B cell (primary cell): ENCODE measurements around the gene RAB5A. TPM values are rescaled to one million over a fixed set of nuclear protein-coding genes. Genes with fewer than 3 reads are reported as not detected.
"Not testable (repeated sequence)": the region's sequence is repeated elsewhere in the genome, so short reads cannot be mapped to it uniquely, and the experiment has no call there.

Source experiments
- ATAC-seq: fragments of 200-7000 bp; cut with Tn5 transposase; one replicate; pipeline ENCODE4 v1.10.0; 2021; ENCODE audit warnings: low read depth, mild to moderate bottlenecking, moderate number of reproducible peaks, moderate library complexity
- CTCF ChIA-PET: fragments of 350-600 bp; sonication (Branson Sonifier 250); formaldehyde crosslinking; loops from one replicate; lab custom pipeline; 2021; ENCODE audit warnings: antibody characterized with exemption, inconsistent platforms; lab: Charles Lee
- POLR2A ChIA-PET: fragments of 350-600 bp; sonication (Branson Sonifier 250); formaldehyde crosslinking; loops from one replicate; lab custom pipeline; 2021; ENCODE audit warnings: antibody characterized with exemption; lab: Charles Lee
- DNase-seq: peaks from one replicate; pipeline ENCODE4 v3.0.0; 2013
- H2AFZ ChIP-seq: 2 replicates; pipeline ENCODE4 v1.6.1; 2012; ENCODE audit warnings: mild to moderate bottlenecking, low read depth, low read length; ENCODE audit not compliant: insufficient read depth, poor library complexity, severe bottlenecking
- H3K27ac ChIP-seq, 2 donors: 1 replicate in 1 of 2; 2 replicates in 1 of 2; pipeline ENCODE4 v1.5.1; 2012 to 2013; ENCODE audit warnings: low read length in 2 of 2, mild to moderate bottlenecking in 2 of 2, moderate library complexity in 1 of 2
- H3K27me3 ChIP-seq, 4 experiments: fragments of 200-600 bp in 1 of 4; sonication (generic) in 1 of 4; replicated peaks in 1 of 4; 1 replicate in 2 of 4; 2 replicates in 2 of 4; pipeline versions ENCODE4 v1.6.1 to v1.7.0; 2013 to 2016; ENCODE audit warnings: low read length in 3 of 4, mild to moderate bottlenecking in 2 of 4, mixed read lengths in 1 of 4, moderate library complexity in 1 of 4; ENCODE audit not compliant: insufficient read depth in 4 of 4, control insufficient read depth in 3 of 4; ENCODE audit errors: control extremely low read depth in 1 of 4
- H3K36me3 ChIP-seq, 2 experiments: replicated peaks in 1 of 2; 1 replicate in 1 of 2; 2 replicates in 1 of 2; pipeline versions ENCODE4 v1.6.1 to v1.7.1; 2013; ENCODE audit warnings: low read length in 1 of 2; ENCODE audit not compliant: insufficient read depth in 2 of 2, control insufficient read depth in 1 of 2; ENCODE audit errors: control extremely low read depth in 1 of 2, extremely low read depth in 1 of 2
- H3K4me1 ChIP-seq, 2 donors: fragments of 200-600 bp in 1 of 2; sonication (generic) in 1 of 2; 1 replicate in 1 of 2; 2 replicates in 1 of 2; pipeline versions ENCODE4 v1.5.1 to v1.6.1; 2013 to 2017; ENCODE audit warnings: low read length in 2 of 2; ENCODE audit not compliant: control insufficient read depth in 2 of 2, insufficient read depth in 2 of 2
- H3K4me2 ChIP-seq: replicated peaks from 2 replicates; pipeline ENCODE3; 2012; ENCODE audit warnings: mild to moderate bottlenecking, low read depth, low read length; ENCODE audit not compliant: poor library complexity, severe bottlenecking
- H3K4me3 ChIP-seq, 5 experiments: fragments of 200-600 bp in 1 of 5; sonication (generic) in 1 of 5; 1 replicate in 3 of 5; 2 replicates in 2 of 5; pipeline versions ENCODE4 v1.5.1 to v1.7.0; 2011 to 2016; ENCODE audit warnings: low read length in 4 of 5, mild to moderate bottlenecking in 4 of 5, low read depth in 2 of 5, control low read depth in 1 of 5, moderate library complexity in 1 of 5; ENCODE audit not compliant: insufficient read depth in 1 of 5; ENCODE audit errors: control extremely low read depth in 1 of 5, extremely low read depth in 1 of 5
- H3K79me2 ChIP-seq: fragments of 200-600 bp; sonication (generic); one replicate; pipeline ENCODE4 v1.6.0; 2016; ENCODE audit warnings: low read length; ENCODE audit not compliant: control insufficient read depth, insufficient read depth
- H3K9ac ChIP-seq: fragments of 200-600 bp; sonication (generic); 2 replicates; pipeline ENCODE4 v1.6.1; 2017; ENCODE audit warnings: mild to moderate bottlenecking, low read length, moderate library complexity
- H3K9me3 ChIP-seq, 3 donors: one replicate each; pipeline versions ENCODE4 v1.6.1 to v1.7.1; 2013; ENCODE audit warnings: low read length in 2 of 3; ENCODE audit not compliant: control insufficient read depth in 2 of 3, insufficient read depth in 1 of 3; ENCODE audit errors: control extremely low read depth in 1 of 3
- H4K20me1 ChIP-seq: 2 replicates; pipeline ENCODE4 v1.6.0; 2012; ENCODE audit warnings: mild to moderate bottlenecking, low read length; ENCODE audit not compliant: insufficient read depth, control insufficient read depth, poor library complexity, severe bottlenecking
- H3K27ac Mint-ChIP-seq: one replicate; pipeline ENCODE4 v1.8.0; 2021; ENCODE audit warnings: mixed read lengths
- H3K27me3 Mint-ChIP-seq: one replicate; pipeline ENCODE4 v1.8.0; 2021; ENCODE audit warnings: mixed read lengths
- H3K4me1 Mint-ChIP-seq: one replicate; pipeline ENCODE4 v1.8.0; 2021; ENCODE audit warnings: mixed read lengths
- H3K4me3 Mint-ChIP-seq: one replicate; pipeline ENCODE4 v1.8.0; 2021; ENCODE audit warnings: mixed read lengths
- H3K9me3 Mint-ChIP-seq: one replicate; pipeline ENCODE4 v1.8.0; 2022; ENCODE audit warnings: mixed read lengths; ENCODE audit not compliant: insufficient read depth
- CTCF ChIP-seq: fragments of 200-600 bp; IDR thresholded peaks from one replicate; pipeline ENCODE4 v1.8.0; 2022; ENCODE audit warnings: antibody characterized with exemption, mild to moderate bottlenecking
- EZH2 ChIP-seq: IDR thresholded peaks from 2 replicates; pipeline ENCODE4 v1.6.1; 2012; ENCODE audit warnings: borderline replicate concordance, low read depth, mild to moderate bottlenecking, moderate library complexity, low read length; ENCODE audit not compliant: insufficient read depth, poor library complexity, severe bottlenecking
- WGBS: methylation state at CpG from one replicate; pipeline ENCODE4 v1.1.5; 2013; ENCODE audit warnings: missing lambda C conversion rate; ENCODE audit not compliant: insufficient coverage; 5-methylcytosine and 5-hydroxymethylcytosine counted together
- intact Hi-C: fragments of 100-400 bp; cut with micrococcal nuclease; formaldehyde crosslinking; loops from one replicate; pipeline ENCODE4 v1.10.0; 2022
- polyA plus RNA-seq: library from polyadenylated mRNA; depleted of rRNA; stranded (reverse); fragments of >200 nt; gene quantifications from 2 replicates; pipeline ENCODE4 v1.2.3, GENCODE V29; 2012
- total RNA-seq, 2 donors: library from RNA; stranded (reverse); fragments of 120-200 nt in 1 of 2; gene quantifications; 1 replicate in 1 of 2; 2 replicates in 1 of 2; pipeline versions ENCODE4 v1.2.3 to v1.2.4, GENCODE V29; 2013 to 2022

The RAB5A gene
- total and polyA plus RNA-seq, 2 donors (not counting 1 experiment from before 2014, with no cell fraction given) = 21.7 to 59.4 TPM

DNA sequence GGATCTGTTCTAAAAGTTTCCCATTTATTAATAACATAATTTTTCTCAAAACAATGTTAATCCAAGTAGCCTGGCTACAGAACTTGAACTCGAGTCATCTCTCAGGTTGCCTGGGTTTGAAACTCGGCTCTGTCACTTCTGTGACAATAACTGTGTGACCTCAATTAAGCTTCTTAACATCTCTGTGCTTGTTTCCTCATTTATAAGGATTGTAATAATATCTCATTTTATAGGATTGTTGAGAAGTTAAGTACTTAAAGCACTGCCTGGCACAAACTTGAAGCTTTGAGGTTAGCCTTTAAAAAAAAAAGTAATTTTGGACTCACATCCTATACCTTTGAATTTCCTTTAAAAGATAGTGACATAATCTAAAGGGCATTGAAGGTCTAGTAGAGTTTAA lies 3.4 kb downstream of the RAB5A start:
- Histone ChIP-seq H3K9ac (no peak overlapping the region), H3K27me3 (no peaks in the 10 kb centered on the region), H2AFZ (no peak overlapping the region), H3K79me2 (peaks cover 93% of the 10 kb centered on the region), H3K4me1 (peaks cover 18 to 22% of the 10 kb centered on the region in 2 donors), H4K20me1 (peaks cover 36% of the 10 kb centered on the region), H3K4me2 (no peak overlapping the region), H3K4me3 (no peak overlapping the region), H3K27ac (peak overlapping the region in 1 of 2 donors; percentile 43), H3K36me3 (peaks cover 6 to 35% of the 10 kb centered on the region in 2 experiments), H3K9me3 (peaks cover 0 to 4% (median 0%) of the 10 kb centered on the region in 3 donors)
- no CpG with 5 or more reads among the region's 2 CpGs for WGBS
- no peak overlapping the region for H3K27ac Mint-ChIP-seq
- ATAC-seq = no peak
- no peaks in the 10 kb centered on the region for H3K9me3 Mint-ChIP-seq
- TF ChIP-seq CTCF (no peak), EZH2 (no peak)
- no peaks in the 10 kb centered on the region for H3K27me3 Mint-ChIP-seq
- peaks cover 51% of the 10 kb centered on the region for H3K4me1 Mint-ChIP-seq
- intact Hi-C loops = no loop called here
- no peak overlapping the region for H3K4me3 Mint-ChIP-seq
- CTCF ChIA-PET = no interaction called here
- DNase-seq = no peak
- POLR2A ChIA-PET = no interaction called here

DNA sequence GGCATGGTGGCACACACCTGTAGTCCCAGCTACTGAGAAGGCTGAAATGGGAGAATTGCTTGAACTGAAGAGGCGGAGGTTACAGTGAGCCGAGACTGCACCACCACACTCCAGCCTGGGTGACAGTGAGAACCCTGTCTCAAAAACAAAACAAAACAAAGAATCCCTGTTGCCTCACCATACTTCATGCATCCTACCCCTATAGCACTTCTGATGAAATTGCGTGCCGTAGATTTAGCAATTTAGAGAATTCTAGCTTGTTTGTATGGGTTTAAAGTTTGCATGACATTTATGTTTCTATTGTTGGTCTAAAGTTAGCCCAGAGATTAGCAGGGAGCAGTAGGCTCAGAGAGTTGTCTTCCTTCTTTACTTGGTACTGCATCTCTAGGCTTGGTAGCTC lies 7.8 kb downstream of the RAB5A start:
- H3K4me3 ChIP-seq = no peak overlapping the region
- no CpG with 5 or more reads among the region's 4 CpGs for WGBS
- Mint-ChIP-seq H3K9me3 (no peaks in the 10 kb centered on the region), H3K27ac (no peak overlapping the region), H3K27me3 (no peaks in the 10 kb centered on the region), H3K4me1 (peaks cover 24% of the 10 kb centered on the region), H3K4me3 (no peak overlapping the region)
- POLR2A ChIA-PET = interaction anchor here (0.9 kb wide), 1 partner anchor 86 kb away, joined by 3 read pairs; no protein-coding TSS in a partner anchor
- H3K27ac ChIP-seq = no peak overlapping the region
- no peak overlapping the region for H3K4me2 ChIP-seq
- TF ChIP-seq CTCF (no peak), EZH2 (no peak)
- CTCF ChIA-PET = no interaction called here
- intact Hi-C loops = no loop called here
- no peak overlapping the region for H2AFZ ChIP-seq
- no peak for DNase-seq
- H3K9me3 ChIP-seq = no peaks in the 10 kb centered on the region
- H3K27me3 ChIP-seq = no peaks in the 10 kb centered on the region
- no peak overlapping the region for H3K9ac ChIP-seq
- peaks cover 6 to 43% of the 10 kb centered on the region in 2 experiments for H3K36me3 ChIP-seq
- no peak for ATAC-seq
- peaks cover 60% of the 10 kb centered on the region for H4K20me1 ChIP-seq
- H3K79me2 ChIP-seq = peaks cover 91% of the 10 kb centered on the region
- H3K4me1 ChIP-seq = no peaks in the 10 kb centered on the region

DNA sequence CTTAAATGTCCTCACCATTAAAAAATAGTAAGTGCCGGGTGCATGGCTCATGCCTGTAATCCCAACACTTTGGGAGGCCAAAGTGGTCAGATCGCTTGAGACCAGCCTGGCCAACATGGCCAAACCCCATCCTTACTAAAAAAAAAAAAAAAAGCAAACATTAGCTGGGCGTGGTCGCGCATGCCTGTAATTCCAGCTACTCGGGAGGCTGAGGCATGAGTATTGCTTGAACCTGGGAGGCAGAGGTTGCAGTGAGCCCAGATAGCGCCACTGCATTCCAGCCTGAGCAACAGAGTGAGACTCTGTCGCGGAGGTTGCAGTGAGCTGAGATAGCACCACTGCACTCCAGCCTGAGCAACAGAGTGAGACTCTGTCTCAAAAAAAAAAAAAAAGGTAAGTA lies 10.5 kb downstream of the RAB5A start:
- peaks cover 26% of the 10 kb centered on the region for H3K4me1 Mint-ChIP-seq
- H3K4me1 ChIP-seq, H3K4me3 Mint-ChIP-seq, DNase-seq, H3K9ac ChIP-seq, H3K27me3 Mint-ChIP-seq, H3K9me3 ChIP-seq, H3K27ac Mint-ChIP-seq, H3K27me3 ChIP-seq, ATAC-seq, H3K4me3 ChIP-seq, H3K4me2 ChIP-seq, H3K27ac ChIP-seq, intact Hi-C loops, POLR2A ChIA-PET, H3K9me3 Mint-ChIP-seq, H2AFZ ChIP-seq: not testable (repeated sequence)
- Histone ChIP-seq H3K79me2 (peaks cover 91% of the 10 kb centered on the region), H4K20me1 (peaks cover 78% of the 10 kb centered on the region), H3K36me3 (peaks cover 7 to 35% of the 10 kb centered on the region in 2 experiments)
- CTCF ChIA-PET = interaction anchor here (0.7 kb wide), 1 partner anchor 1700 kb away, joined by 5 read pairs; no protein-coding TSS in a partner anchor
- WGBS = 98% methylated on average over 7 of the region's 9 CpGs
